ENCODE results near the gene TAC1. TPM values are rescaled to one million over a fixed set of nuclear protein-coding genes. Genes with fewer than 3 reads are reported as not detected.

The TAC1 gene
- total RNA-seq, 1 experiment from 2014 or later = 0.13 TPM

DNA sequence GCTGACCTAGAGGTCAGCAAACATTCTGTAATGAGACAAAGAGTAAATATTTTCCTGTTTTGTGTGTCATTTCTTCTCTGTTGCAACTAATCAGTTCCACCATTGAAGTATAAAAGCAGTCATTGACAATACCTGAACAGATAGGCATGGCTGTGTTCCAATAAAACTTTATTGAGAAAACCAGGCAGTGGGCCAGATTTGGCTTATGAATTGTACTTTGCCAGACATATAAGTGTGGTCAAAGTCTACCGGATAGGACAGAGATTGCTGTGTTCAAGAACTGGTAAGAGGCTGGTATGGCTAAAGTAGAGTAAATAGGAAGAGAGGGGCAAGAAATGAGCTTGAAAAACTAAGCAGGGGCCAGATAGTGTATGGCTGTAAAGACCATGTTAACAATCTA lies 38.3 kb upstream of the TAC1 start:
- no peak for DNase-seq (ENCODE audit: low read depth, low spot score)
- BruUV-seq (replicated peaks) = no TSS peak
- POLR2A ChIA-PET = no interaction called here
- H3K4me1 ChIP-seq (ENCODE audit: control insufficient read depth, insufficient read depth, low read length) = no peaks in the 10 kb centered on the region
- CTCF ChIA-PET = no interaction called here
- in situ Hi-C loops (cut with HindIII; ENCODE audit: low pct_unique_long_range_greater_than_20kb, low sequenced_read_pairs) (no loop called here), intact Hi-C loops (cut with micrococcal nuclease; ENCODE audit: unreplicated experiment) (no loop called here)
- no peak overlapping the region for H3K4me3 ChIP-seq (ENCODE audit: low read depth in 2 of 2, low read length in 2 of 2)
- ATAC-seq = no peak
- H3K27me3 ChIP-seq (ENCODE audit: control insufficient read depth, insufficient read depth, low read length) = no peaks in the 10 kb centered on the region
- no peaks in the 10 kb centered on the region for H3K36me3 ChIP-seq (ENCODE audit: control insufficient read depth, insufficient read depth, low read length)
- H3K9me3 ChIP-seq (ENCODE audit: control insufficient read depth, insufficient read depth, low read depth, low read length) = no peaks in the 10 kb centered on the region
- TF ChIP-seq, protein P1, sequence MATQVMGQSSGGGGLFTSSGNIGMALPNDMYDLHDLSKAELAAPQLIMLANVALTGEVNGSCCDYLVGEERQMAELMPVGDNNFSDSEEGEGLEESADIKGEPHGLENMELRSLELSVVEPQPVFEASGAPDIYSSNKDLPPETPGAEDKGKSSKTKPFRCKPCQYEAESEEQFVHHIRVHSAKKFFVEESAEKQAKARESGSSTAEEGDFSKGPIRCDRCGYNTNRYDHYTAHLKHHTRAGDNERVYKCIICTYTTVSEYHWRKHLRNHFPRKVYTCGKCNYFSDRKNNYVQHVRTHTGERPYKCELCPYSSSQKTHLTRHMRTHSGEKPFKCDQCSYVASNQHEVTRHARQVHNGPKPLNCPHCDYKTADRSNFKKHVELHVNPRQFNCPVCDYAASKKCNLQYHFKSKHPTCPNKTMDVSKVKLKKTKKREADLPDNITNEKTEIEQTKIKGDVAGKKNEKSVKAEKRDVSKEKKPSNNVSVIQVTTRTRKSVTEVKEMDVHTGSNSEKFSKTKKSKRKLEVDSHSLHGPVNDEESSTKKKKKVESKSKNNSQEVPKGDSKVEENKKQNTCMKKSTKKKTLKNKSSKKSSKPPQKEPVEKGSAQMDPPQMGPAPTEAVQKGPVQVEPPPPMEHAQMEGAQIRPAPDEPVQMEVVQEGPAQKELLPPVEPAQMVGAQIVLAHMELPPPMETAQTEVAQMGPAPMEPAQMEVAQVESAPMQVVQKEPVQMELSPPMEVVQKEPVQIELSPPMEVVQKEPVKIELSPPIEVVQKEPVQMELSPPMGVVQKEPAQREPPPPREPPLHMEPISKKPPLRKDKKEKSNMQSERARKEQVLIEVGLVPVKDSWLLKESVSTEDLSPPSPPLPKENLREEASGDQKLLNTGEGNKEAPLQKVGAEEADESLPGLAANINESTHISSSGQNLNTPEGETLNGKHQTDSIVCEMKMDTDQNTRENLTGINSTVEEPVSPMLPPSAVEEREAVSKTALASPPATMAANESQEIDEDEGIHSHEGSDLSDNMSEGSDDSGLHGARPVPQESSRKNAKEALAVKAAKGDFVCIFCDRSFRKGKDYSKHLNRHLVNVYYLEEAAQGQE (IDR thresholded peaks at IDR 0.05; ENCODE audit: insufficient read depth in 1 of 2, low read depth in 2 of 2, low read length in 1 of 2) = no peak
- TF ChIP-seq, protein P2, sequence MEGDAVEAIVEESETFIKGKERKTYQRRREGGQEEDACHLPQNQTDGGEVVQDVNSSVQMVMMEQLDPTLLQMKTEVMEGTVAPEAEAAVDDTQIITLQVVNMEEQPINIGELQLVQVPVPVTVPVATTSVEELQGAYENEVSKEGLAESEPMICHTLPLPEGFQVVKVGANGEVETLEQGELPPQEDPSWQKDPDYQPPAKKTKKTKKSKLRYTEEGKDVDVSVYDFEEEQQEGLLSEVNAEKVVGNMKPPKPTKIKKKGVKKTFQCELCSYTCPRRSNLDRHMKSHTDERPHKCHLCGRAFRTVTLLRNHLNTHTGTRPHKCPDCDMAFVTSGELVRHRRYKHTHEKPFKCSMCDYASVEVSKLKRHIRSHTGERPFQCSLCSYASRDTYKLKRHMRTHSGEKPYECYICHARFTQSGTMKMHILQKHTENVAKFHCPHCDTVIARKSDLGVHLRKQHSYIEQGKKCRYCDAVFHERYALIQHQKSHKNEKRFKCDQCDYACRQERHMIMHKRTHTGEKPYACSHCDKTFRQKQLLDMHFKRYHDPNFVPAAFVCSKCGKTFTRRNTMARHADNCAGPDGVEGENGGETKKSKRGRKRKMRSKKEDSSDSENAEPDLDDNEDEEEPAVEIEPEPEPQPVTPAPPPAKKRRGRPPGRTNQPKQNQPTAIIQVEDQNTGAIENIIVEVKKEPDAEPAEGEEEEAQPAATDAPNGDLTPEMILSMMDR (IDR thresholded peaks at IDR 0.05) = no peak
- TF ChIP-seq SIN3A (IDR thresholded peaks at IDR 0.05; ENCODE audit: borderline replicate concordance, insufficient read depth, low read depth, low read length) (no peak), POLR2AphosphoS5 (IDR thresholded peaks at IDR 0.05; ENCODE audit: low read depth, low read length) (no peak), TCF7L2 (IDR thresholded peaks at IDR 0.05; ENCODE audit: low read depth, low read length) (no peak)
- H3K27ac ChIP-seq (ENCODE audit: low read length) = no peak overlapping the region

DNA sequence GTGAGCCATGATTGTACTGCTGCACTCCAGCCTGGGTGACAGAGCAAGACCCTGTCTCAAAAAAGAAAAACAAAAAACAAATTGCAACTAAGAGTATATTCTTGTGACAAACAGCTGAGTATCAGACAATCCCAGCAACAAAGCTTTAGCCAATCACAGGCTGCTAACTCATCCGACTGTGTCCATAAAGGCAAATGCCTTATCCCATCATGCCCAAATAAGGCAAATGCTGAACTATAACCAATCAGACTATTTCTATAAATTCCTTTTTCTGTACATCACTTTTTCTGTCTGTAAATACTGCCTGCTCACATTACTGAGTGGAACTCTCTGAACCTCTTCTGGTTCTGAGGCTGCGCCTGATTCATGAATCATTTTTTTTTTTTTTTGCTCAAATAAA lies 37.5 kb upstream of the TAC1 start:
- ATAC-seq (no peak), DNase-seq (ENCODE audit: low read depth, low spot score) (no peak)
- intact Hi-C loops (cut with micrococcal nuclease; ENCODE audit: unreplicated experiment) (no loop called here), in situ Hi-C loops (cut with HindIII; ENCODE audit: low pct_unique_long_range_greater_than_20kb, low sequenced_read_pairs) (no loop called here)
- TF ChIP-seq POLR2AphosphoS5 (IDR thresholded peaks at IDR 0.05; ENCODE audit: low read depth, low read length) = no peak
- TF ChIP-seq, protein P1 (IDR thresholded peaks at IDR 0.05; ENCODE audit: insufficient read depth in 1 of 2, low read depth in 2 of 2, low read length in 1 of 2) = no peak
- no peak for TF ChIP-seq TCF7L2 (IDR thresholded peaks at IDR 0.05; ENCODE audit: low read depth, low read length)
- TF ChIP-seq SIN3A (IDR thresholded peaks at IDR 0.05; ENCODE audit: borderline replicate concordance, insufficient read depth, low read depth, low read length) = no peak
- TF ChIP-seq, protein P2 (IDR thresholded peaks at IDR 0.05) = no peak
- Histone ChIP-seq H3K9me3 (ENCODE audit: control insufficient read depth, insufficient read depth, low read depth, low read length) (no peaks in the 10 kb centered on the region), H3K4me3 (ENCODE audit: low read depth in 2 of 2, low read length in 2 of 2) (no peak overlapping the region), H3K27me3 (ENCODE audit: control insufficient read depth, insufficient read depth, low read length) (no peaks in the 10 kb centered on the region), H3K36me3 (ENCODE audit: control insufficient read depth, insufficient read depth, low read length) (no peaks in the 10 kb centered on the region), H3K27ac (ENCODE audit: low read length) (no peak overlapping the region), H3K4me1 (ENCODE audit: control insufficient read depth, insufficient read depth, low read length) (no peaks in the 10 kb centered on the region)
- ChIA-PET POLR2A (no interaction called here), CTCF (no interaction called here)
- no TSS peak for BruUV-seq (replicated peaks)

Data from Panc1 (cell line).